Adrenal gland (tissue), 12 donors: ENCODE data around the gene C19orf25. TPM values are rescaled to one million over a fixed set of nuclear protein-coding genes. Genes with fewer than 3 reads are reported as not detected.

ENCODE experiments used
- DNase-seq, 7 donors: peaks; one replicate each; pipeline ENCODE4 v3.0.0-alpha.2; 2019 to 2020
- H3K27ac ChIP-seq, 5 donors: fragments of 200-600 bp; sonication (generic) in 4 of 5; 1 replicate in 3 of 5; 2 replicates in 2 of 5; pipeline versions ENCODE4 v1.5.1 to v1.8.0; 2016 to 2020; ENCODE audit warnings: mild to moderate bottlenecking in 1 of 5
- H3K27me3 ChIP-seq: fragments of 200-600 bp; 2 replicates; pipeline ENCODE4 v1.8.0; 2021
- H3K36me3 ChIP-seq, 2 donors: fragments of 200-600 bp; replicated peaks in 1 of 2; 1 replicate in 1 of 2; 2 replicates in 1 of 2; pipeline versions ENCODE4 v1.5.1 to v1.8.0; 2018 to 2022
- H3K4me1 ChIP-seq, 2 donors: fragments of 200-600 bp; replicated peaks in 1 of 2; 1 replicate in 1 of 2; 2 replicates in 1 of 2; pipeline versions ENCODE4 v1.5.1 to v1.8.0; 2018 to 2021
- H3K4me3 ChIP-seq, 4 donors: fragments of 200-600 bp; sonication (generic) in 3 of 4; one replicate each; pipeline ENCODE4 v1.5.1; 2016 to 2018
- H3K9me3 ChIP-seq, 3 donors: fragments of 200-600 bp; sonication (generic) in 1 of 3; replicated peaks in 1 of 3; 1 replicate in 2 of 3; 2 replicates in 1 of 3; pipeline versions ENCODE4 v1.5.1 to v1.8.0; 2016 to 2021
- CTCF ChIP-seq, 6 experiments: fragments of 450-650 bp in 4 of 6; fragments of 200-600 bp in 2 of 6; sonication (generic) in 1 of 6; IDR thresholded peaks; 1 replicate in 5 of 6; 2 replicates in 1 of 6; pipeline versions ENCODE4 v1.5.1 to v1.8.0; 2016 to 2021; ENCODE audit warnings: antibody characterized with exemption in 6 of 6, mild to moderate bottlenecking in 2 of 6, moderate library complexity in 1 of 6
- POLR2A ChIP-seq, 2 donors: fragments of 450-650 bp; IDR thresholded peaks; one replicate each; pipeline ENCODE4 v1.6.1; 2017; ENCODE audit warnings: antibody characterized with exemption in 2 of 2, mild to moderate bottlenecking in 2 of 2, moderate library complexity in 1 of 2
- WGBS, 4 donors: extraction: QIAGEN DNeasy Blood & Tissue Kit in 2 of 4; methylation state at CpG; one replicate each; pipeline versions ENCODE4 v1.1.5 to v1.1.7; 2013 to 2017; 5-methylcytosine and 5-hydroxymethylcytosine counted together
- intact Hi-C, 2 donors: fragments of 100-400 bp; cut with DNase I; formaldehyde crosslinking; loops; one replicate each; pipeline versions ENCODE4 v1.14.1 to v1.15.0; 2022 to 2023
- polyA plus RNA-seq, 3 donors: library from polyadenylated mRNA; stranded (reverse); fragments of 200-250 nt in 2 of 3; fragments of 350-450 nt in 1 of 3; fragmentation: Illumina TruSeq in 1 of 3; extraction: RNeasy Lipid Tissue Mini Kit (QIAGEN cat#74804) in 1 of 3; gene quantifications; one replicate each; pipeline ENCODE4 v1.2.3, GENCODE V29; 2013 to 2014
- total RNA-seq, 9 donors: library from RNA; depleted of rRNA in 4 of 9; stranded (reverse); fragments of >200 nt in 4 of 9; fragments of 120-200 nt in 1 of 9; fragmentation: NEBNext Ultra II Directional in 1 of 9; extraction: Animal tissue kit (Norgen Biotek cat#: 25700) in 1 of 9; gene quantifications; one replicate each; pipeline versions ENCODE4 v1.1.0 to v1.2.4, GENCODE V29; 2013 to 2023
- donor health status: healthy with polysubstance abuse.
- donor health status: Bipolar disorder and iron deficiency.
- donor health status: DM: yes; HTN: yes; CAD: no.
- donor health status: DM: no; HTN: no; CAD: no.
- donor health status: DM: no; HTN: no; CAD: no.
- donor health status: DM: yes; HTN: yes; CAD: no.

C19orf25 gene
- total and polyA plus RNA-seq, 12 donors = 6.0 to 60.4 (median 34.7) TPM

- no peaks in the 10 kb centered on the region for H3K36me3 ChIP-seq
- TF ChIP-seq POLR2A (IDR thresholded peaks at IDR 0.05) (no peak), CTCF (IDR thresholded peaks at IDR 0.05) (no peak)
- no peak overlapping the region for H3K27ac ChIP-seq
- no peak for DNase-seq
- no peaks in the 10 kb centered on the region for H3K9me3 ChIP-seq
- no peak overlapping the region for H3K4me3 ChIP-seq
- H3K27me3 ChIP-seq = peaks cover 53% of the 10 kb centered on the region
- peaks cover 20 to 47% of the 10 kb centered on the region in 2 donors for H3K4me1 ChIP-seq
- WGBS, 4 donors = 63 to 74% (median 67%) methylated on average over 15 to 20 of the region's 20 CpGs
- intact Hi-C loops = no loop called here
Observed at GRCh38 chr19:1473085-1473851, 5.7 kb downstream of the C19orf25 start.

- intact Hi-C loops = no loop called here
- Histone ChIP-seq H3K36me3 (no peaks in the 10 kb centered on the region), H3K27me3 (peaks cover 61% of the 10 kb centered on the region), H3K9me3 (no peaks in the 10 kb centered on the region), H3K27ac (no peak overlapping the region), H3K4me1 (peaks cover 15 to 47% of the 10 kb centered on the region in 2 donors), H3K4me3 (no peak overlapping the region)
- TF ChIP-seq POLR2A (IDR thresholded peaks at IDR 0.05) (no peak), CTCF (IDR thresholded peaks at IDR 0.05) (no peak)
- no peak for DNase-seq
- 38 to 49% (median 42%) methylated on average over 22 to 44 of the region's 44 CpGs for WGBS, 4 donors
Observed at GRCh38 chr19:1472231-1473084, 6.6 kb downstream of the C19orf25 start.

GRCh38 chr19:1471515-1472160 lies 7.4 kb downstream of the C19orf25 start:
- Histone ChIP-seq H3K4me1 (peaks cover 15 to 45% of the 10 kb centered on the region in 2 donors), H3K27ac (no peak overlapping the region), H3K36me3 (no peaks in the 10 kb centered on the region), H3K4me3 (no peak overlapping the region), H3K9me3 (no peaks in the 10 kb centered on the region), H3K27me3 (peaks cover 69% of the 10 kb centered on the region)
- no peak for DNase-seq
- WGBS, 4 donors = 17 to 47% (median 23%) methylated on average over 7 to 24 of the region's 24 CpGs
- TF ChIP-seq POLR2A (IDR thresholded peaks at IDR 0.05) = no peak
- no peak for TF ChIP-seq CTCF (IDR thresholded peaks at IDR 0.05)
- intact Hi-C loops = no loop called here

GRCh38 chr19:1471010-1471514 lies 8.0 kb downstream of the C19orf25 start:
- H3K27me3 ChIP-seq = peaks cover 75% of the 10 kb centered on the region
- intact Hi-C loops = no loop called here
- no peak overlapping the region for H3K27ac ChIP-seq
- H3K9me3 ChIP-seq = no peaks in the 10 kb centered on the region
- H3K4me1 ChIP-seq = peaks cover 15 to 47% of the 10 kb centered on the region in 2 donors
- 8 to 20% (median 11%) methylated on average over 5 to 28 of the region's 28 CpGs for WGBS, 4 donors
- peak overlapping the region in 1 of 4 donors; percentile 35 for H3K4me3 ChIP-seq
- H3K36me3 ChIP-seq = no peaks in the 10 kb centered on the region
- DNase-seq = no peak
- TF ChIP-seq POLR2A (IDR thresholded peaks at IDR 0.05) (no peak), CTCF (IDR thresholded peaks at IDR 0.05) (no peak)
